Stimulated activated CD4-positive, alpha-beta T cell treated with anti-CD3 and anti-CD28 coated beads, Interleukin-2, amount 100 ng/mL, for 4 hours (primary cell): Measurements from ENCODE around the gene ZNF438.
"Not testable (repeated sequence)": the region's sequence is repeated elsewhere in the genome, so short reads cannot be mapped to it uniquely, and the experiment has no call there.

Experiments
- DNase-seq: peaks from one replicate; pipeline ENCODE4 v3.0.0-alpha.2; 2020; ENCODE audit warnings: low read depth

ZNF438 gene

GRCh38 chr10:31051703-31052102 is 20.0 kb upstream of the ZNF438 start:
- no peak for DNase-seq

- no peak for DNase-seq
These were observed 11.0 kb upstream of the ZNF438 start for GRCh38 chr10:31042670-31043069.

- no peak for DNase-seq
These were observed 9.3 kb upstream of the ZNF438 start for GRCh38 chr10:31041011-31041410.

GRCh38 chr10:31039006-31039405 is 7.3 kb upstream of the ZNF438 start:
- DNase-seq: not testable (repeated sequence)

- DNase-seq: no peak
These were observed 6.1 kb upstream of the ZNF438 start for GRCh38 chr10:31037749-31038148.

- no peak for DNase-seq
These were observed 4.5 kb upstream of the ZNF438 start for GRCh38 chr10:31036209-31036608.

GRCh38 chr10:31035266-31035798 is 3.7 kb upstream of the ZNF438 start:
- DNase-seq: no peak

- no peak for DNase-seq
These were observed 2.6 kb upstream of the ZNF438 start for GRCh38 chr10:31034098-31034909.

- DNase-seq: no peak
These were observed 1.5 kb upstream of the ZNF438 start for GRCh38 chr10:31033147-31033546.

- peak; percentile 93 for DNase-seq
These were observed 830 bp upstream of the ZNF438 start for GRCh38 chr10:31032258-31033132.

- DNase-seq: no peak
These were observed 484 bp downstream of the ZNF438 start for GRCh38 chr10:31031205-31031557.

- DNase-seq: no peak
These were observed 865 bp downstream of the ZNF438 start for GRCh38 chr10:31030800-31031199.

GRCh38 chr10:31030260-31030659 is 1.4 kb downstream of the ZNF438 start:
- DNase-seq: no peak

GRCh38 chr10:31028081-31028480 is 3.6 kb downstream of the ZNF438 start:
- DNase-seq: no peak

GRCh38 chr10:31026279-31026678 is 5.4 kb downstream of the ZNF438 start:
- not testable (repeated sequence) for DNase-seq

GRCh38 chr10:31025142-31025541 is 6.5 kb downstream of the ZNF438 start:
- DNase-seq: no peak

GRCh38 chr10:31023558-31023957 is 8.1 kb downstream of the ZNF438 start:
- DNase-seq: no peak

- DNase-seq: no peak
These were observed 11.5 kb downstream of the ZNF438 start for GRCh38 chr10:31020209-31020608.

- no peak for DNase-seq
These were observed 12.7 kb downstream of the ZNF438 start for GRCh38 chr10:31018962-31019361.

GRCh38 chr10:31018356-31018750 is 13.3 kb downstream of the ZNF438 start:
- DNase-seq: no peak

GRCh38 chr10:31017534-31018355 is 13.9 kb downstream of the ZNF438 start:
- no peak for DNase-seq
